ENCODE data around the gene KPNB1.

The KPNB1 gene

GRCh38 chr17:47649153-47649971, at the start of gene KPNB1:
Gene KPNB1 (plus strand): TSS chr17:47649919. CDS start chr17:47650245, 326 bp downstream.
- DNase-seq (ENCODE audit: low read depth in 2 of 2): peak; percentile 96

GRCh38 chr17:47603830-47604597, 45.7 kb upstream of the KPNB1 start:
- no peak for DNase-seq (ENCODE audit: low read depth in 2 of 2)

GRCh38 chr17:47604598-47604927, 45.2 kb upstream of the KPNB1 start:
- no peak for DNase-seq (ENCODE audit: low read depth in 2 of 2)

- no peak for DNase-seq (ENCODE audit: low read depth in 2 of 2)
Measured at GRCh38 chr17:47605011-47605410, 44.7 kb upstream of the KPNB1 start.

- no peak for DNase-seq (ENCODE audit: low read depth in 2 of 2)
Measured at GRCh38 chr17:47607481-47607880, 42.2 kb upstream of the KPNB1 start.

- no peak for DNase-seq (ENCODE audit: low read depth in 2 of 2)
Measured at GRCh38 chr17:47611372-47612350, 38.1 kb upstream of the KPNB1 start.

GRCh38 chr17:47615766-47616424, 33.8 kb upstream of the KPNB1 start:
- DNase-seq (ENCODE audit: low read depth in 2 of 2): no peak

- DNase-seq (ENCODE audit: low read depth in 2 of 2): no peak
Measured at GRCh38 chr17:47618410-47618809, 31.3 kb upstream of the KPNB1 start.

GRCh38 chr17:47620503-47621245, 29.0 kb upstream of the KPNB1 start:
- DNase-seq (ENCODE audit: low read depth in 2 of 2): no peak

GRCh38 chr17:47621293-47622179, 28.2 kb upstream of the KPNB1 start:
- no peak for DNase-seq (ENCODE audit: low read depth in 2 of 2)

GRCh38 chr17:47622180-47622549, 27.6 kb upstream of the KPNB1 start:
- DNase-seq (ENCODE audit: low read depth in 2 of 2): no peak

GRCh38 chr17:47624727-47625068, 25.0 kb upstream of the KPNB1 start:
- no peak for DNase-seq (ENCODE audit: low read depth in 2 of 2)

GRCh38 chr17:47628014-47628566, 21.6 kb upstream of the KPNB1 start:
- DNase-seq (ENCODE audit: low read depth in 2 of 2): no peak

- no peak for DNase-seq (ENCODE audit: low read depth in 2 of 2)
Measured at GRCh38 chr17:47629826-47630225, 19.9 kb upstream of the KPNB1 start.

GRCh38 chr17:47630614-47631013, 19.1 kb upstream of the KPNB1 start:
- DNase-seq (ENCODE audit: low read depth in 2 of 2): no peak

- DNase-seq (ENCODE audit: low read depth in 2 of 2): no peak
Measured at GRCh38 chr17:47632991-47633390, 16.7 kb upstream of the KPNB1 start.

GRCh38 chr17:47633996-47634395, 15.7 kb upstream of the KPNB1 start:
- no peak for DNase-seq (ENCODE audit: low read depth in 2 of 2)

GRCh38 chr17:47634870-47635269, 14.8 kb upstream of the KPNB1 start:
- no peak for DNase-seq (ENCODE audit: low read depth in 2 of 2)

- DNase-seq (ENCODE audit: low read depth in 2 of 2): no peak
Measured at GRCh38 chr17:47635734-47636133, 14.0 kb upstream of the KPNB1 start.

Data from activated CD4-positive, alpha-beta T cell treated with anti-CD3 and anti-CD28 coated beads for 24 hours (primary cell).